ENCODE measurements around the gene DDX43.
"Not testable (repeated sequence)": the region's sequence is repeated elsewhere in the genome, so short reads cannot be mapped to it uniquely, and the experiment has no call there.

Gene DDX43

GRCh38 chr6:73389854-73390253 is 4.8 kb upstream of the DDX43 start:
- no peak for DNase-seq

- DNase-seq: no peak
Observed at GRCh38 chr6:73391675-73392074, 3.0 kb upstream of the DDX43 start.

- DNase-seq: not testable (repeated sequence)
Observed at GRCh38 chr6:73392188-73392587, 2.4 kb upstream of the DDX43 start.

GRCh38 chr6:73393278-73393677 is 1.4 kb upstream of the DDX43 start:
- no peak for DNase-seq

GRCh38 chr6:73395875-73396274 is 1.2 kb downstream of the DDX43 start:
- no peak for DNase-seq

GRCh38 chr6:73400656-73401055 is 6.0 kb downstream of the DDX43 start:
- no peak for DNase-seq

- DNase-seq: no peak
Observed at GRCh38 chr6:73409395-73409794, 14.8 kb downstream of the DDX43 start.

GRCh38 chr6:73413102-73413501 is 18.5 kb downstream of the DDX43 start:
- no peak for DNase-seq

GRCh38 chr6:73418081-73418741 is 23.6 kb downstream of the DDX43 start:
- DNase-seq: no peak

GRCh38 chr6:73421534-73421933 is 26.9 kb downstream of the DDX43 start:
- DNase-seq: no peak

- DNase-seq: no peak
Observed at GRCh38 chr6:73435236-73435635, 40.6 kb downstream of the DDX43 start.

GRCh38 chr6:73443555-73443954 is 48.9 kb downstream of the DDX43 start:
- no peak for DNase-seq

GRCh38 chr6:73451223-73452106 is 56.8 kb downstream of the DDX43 start:
- peak; percentile 1 for DNase-seq

GRCh38 chr6:73452107-73452461 is 57.5 kb downstream of the DDX43 start, which contains the start of gene CGAS:
CGAS (minus strand) TSS chr6:73452297; CDS start chr6:73452181, 116 bp downstream.
- DNase-seq: no peak

GRCh38 chr6:73455865-73456629 is 61.4 kb downstream of the DDX43 start:
- DNase-seq: no peak

- DNase-seq: not testable (repeated sequence)
Observed at GRCh38 chr6:73459474-73459873, 64.8 kb downstream of the DDX43 start.

GRCh38 chr6:73460056-73460455 is 65.4 kb downstream of the DDX43 start:
- no peak for DNase-seq

- peak; percentile 74 for DNase-seq
Observed at GRCh38 chr6:73461537-73462350, 67.1 kb downstream of the DDX43 start, which contains the start of gene MTO1. MTO1 (plus strand) TSS chr6:73461737; CDS start chr6:73461855, 118 bp downstream.

Measured in NCI-H1436 (cell line).